ENCODE measurements around the gene HAGHL.

The HAGHL gene

DNA sequence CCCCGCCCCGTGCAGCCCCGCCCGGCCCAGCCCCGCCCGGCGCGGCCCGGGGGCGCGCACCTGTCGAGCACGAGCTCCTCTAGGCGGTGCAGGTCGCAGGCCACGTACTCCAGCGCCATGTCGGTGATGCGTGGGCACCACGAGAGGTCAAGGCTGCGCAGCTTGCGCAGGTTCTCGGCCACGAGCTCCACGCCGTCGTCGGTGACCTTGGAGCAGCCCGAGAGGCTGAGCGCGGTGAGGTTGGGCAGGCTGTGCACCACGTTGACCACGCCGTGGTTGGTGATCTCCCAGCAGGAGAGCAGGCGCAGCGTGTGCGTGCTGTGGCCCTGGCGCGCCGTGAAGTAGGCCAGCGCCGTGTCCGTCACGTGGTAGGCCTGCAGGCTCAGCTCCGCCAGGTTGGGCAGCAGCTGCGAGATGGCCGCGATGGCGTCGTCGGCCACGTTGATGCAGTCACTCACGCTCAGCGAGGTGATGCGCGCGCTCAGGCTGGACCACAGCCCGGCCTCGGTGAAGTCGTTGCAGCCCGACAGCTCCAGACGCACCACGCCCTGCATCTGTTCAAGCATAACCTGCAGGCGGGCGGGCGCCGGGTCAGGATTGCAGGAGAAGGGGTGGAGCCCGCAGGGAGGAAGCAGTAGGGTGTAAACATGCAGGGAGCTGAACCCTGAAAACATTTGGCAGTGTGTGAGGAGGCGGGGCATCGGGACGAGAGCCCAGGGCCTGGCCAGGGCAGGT, 31.4 kb upstream of the HAGHL start (continued):
- TF ChIP-seq, protein P1, sequence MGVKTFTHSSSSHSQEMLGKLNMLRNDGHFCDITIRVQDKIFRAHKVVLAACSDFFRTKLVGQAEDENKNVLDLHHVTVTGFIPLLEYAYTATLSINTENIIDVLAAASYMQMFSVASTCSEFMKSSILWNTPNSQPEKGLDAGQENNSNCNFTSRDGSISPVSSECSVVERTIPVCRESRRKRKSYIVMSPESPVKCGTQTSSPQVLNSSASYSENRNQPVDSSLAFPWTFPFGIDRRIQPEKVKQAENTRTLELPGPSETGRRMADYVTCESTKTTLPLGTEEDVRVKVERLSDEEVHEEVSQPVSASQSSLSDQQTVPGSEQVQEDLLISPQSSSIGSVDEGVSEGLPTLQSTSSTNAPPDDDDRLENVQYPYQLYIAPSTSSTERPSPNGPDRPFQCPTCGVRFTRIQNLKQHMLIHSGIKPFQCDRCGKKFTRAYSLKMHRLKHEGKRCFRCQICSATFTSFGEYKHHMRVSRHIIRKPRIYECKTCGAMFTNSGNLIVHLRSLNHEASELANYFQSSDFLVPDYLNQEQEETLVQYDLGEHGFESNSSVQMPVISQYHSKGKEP (tag by site-specific recombination; IDR thresholded peaks at IDR 0.05) = peak; percentile 95
- TF ChIP-seq ZNF302 (tag by site-specific recombination; IDR thresholded peaks at IDR 0.05; ENCODE audit: low read depth) (no peak), TCF7L2 (IDR thresholded peaks at IDR 0.05; ENCODE audit: borderline replicate concordance, low read depth, low read length) (no peak), ZIC2 (tag by site-specific recombination; IDR thresholded peaks at IDR 0.05) (peak; percentile 69), ZBTB17 (tag by site-specific recombination; IDR thresholded peaks at IDR 0.05) (peak; percentile 82), HOXD13 (CRISPR knock-in tag; IDR thresholded peaks at IDR 0.05; ENCODE audit: borderline replicate concordance) (no peak), KLF9 (tag by site-specific recombination; IDR thresholded peaks at IDR 0.05; ENCODE audit: low read depth) (peak; percentile 18; the same call in 1 of the 2 replicates), ZNF223 (tag by site-specific recombination; IDR thresholded peaks at IDR 0.05) (no peak), ZNF274 (IDR thresholded peaks at IDR 0.05; ENCODE audit: low read length) (no peak), ZNF274 (tag by site-specific recombination; IDR thresholded peaks at IDR 0.05; ENCODE audit: borderline replicate concordance) (no peak), SP2 (tag by site-specific recombination; IDR thresholded peaks at IDR 0.05) (peak; percentile 69), ZNF629 (tag by site-specific recombination; IDR thresholded peaks at IDR 0.05) (peak; percentile 48; the same call in 1 of the 2 replicates), ZNF600 (tag by site-specific recombination; IDR thresholded peaks at IDR 0.05) (peak; percentile 97), ZNF473 (tag by site-specific recombination; IDR thresholded peaks at IDR 0.05) (no peak)
- TF ChIP-seq, protein P2, sequence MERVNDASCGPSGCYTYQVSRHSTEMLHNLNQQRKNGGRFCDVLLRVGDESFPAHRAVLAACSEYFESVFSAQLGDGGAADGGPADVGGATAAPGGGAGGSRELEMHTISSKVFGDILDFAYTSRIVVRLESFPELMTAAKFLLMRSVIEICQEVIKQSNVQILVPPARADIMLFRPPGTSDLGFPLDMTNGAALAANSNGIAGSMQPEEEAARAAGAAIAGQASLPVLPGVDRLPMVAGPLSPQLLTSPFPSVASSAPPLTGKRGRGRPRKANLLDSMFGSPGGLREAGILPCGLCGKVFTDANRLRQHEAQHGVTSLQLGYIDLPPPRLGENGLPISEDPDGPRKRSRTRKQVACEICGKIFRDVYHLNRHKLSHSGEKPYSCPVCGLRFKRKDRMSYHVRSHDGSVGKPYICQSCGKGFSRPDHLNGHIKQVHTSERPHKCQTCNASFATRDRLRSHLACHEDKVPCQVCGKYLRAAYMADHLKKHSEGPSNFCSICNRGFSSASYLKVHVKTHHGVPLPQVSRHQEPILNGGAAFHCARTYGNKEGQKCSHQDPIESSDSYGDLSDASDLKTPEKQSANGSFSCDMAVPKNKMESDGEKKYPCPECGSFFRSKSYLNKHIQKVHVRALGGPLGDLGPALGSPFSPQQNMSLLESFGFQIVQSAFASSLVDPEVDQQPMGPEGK (tag by site-specific recombination; IDR thresholded peaks at IDR 0.05) = no peak
- TF ChIP-seq, protein P3, sequence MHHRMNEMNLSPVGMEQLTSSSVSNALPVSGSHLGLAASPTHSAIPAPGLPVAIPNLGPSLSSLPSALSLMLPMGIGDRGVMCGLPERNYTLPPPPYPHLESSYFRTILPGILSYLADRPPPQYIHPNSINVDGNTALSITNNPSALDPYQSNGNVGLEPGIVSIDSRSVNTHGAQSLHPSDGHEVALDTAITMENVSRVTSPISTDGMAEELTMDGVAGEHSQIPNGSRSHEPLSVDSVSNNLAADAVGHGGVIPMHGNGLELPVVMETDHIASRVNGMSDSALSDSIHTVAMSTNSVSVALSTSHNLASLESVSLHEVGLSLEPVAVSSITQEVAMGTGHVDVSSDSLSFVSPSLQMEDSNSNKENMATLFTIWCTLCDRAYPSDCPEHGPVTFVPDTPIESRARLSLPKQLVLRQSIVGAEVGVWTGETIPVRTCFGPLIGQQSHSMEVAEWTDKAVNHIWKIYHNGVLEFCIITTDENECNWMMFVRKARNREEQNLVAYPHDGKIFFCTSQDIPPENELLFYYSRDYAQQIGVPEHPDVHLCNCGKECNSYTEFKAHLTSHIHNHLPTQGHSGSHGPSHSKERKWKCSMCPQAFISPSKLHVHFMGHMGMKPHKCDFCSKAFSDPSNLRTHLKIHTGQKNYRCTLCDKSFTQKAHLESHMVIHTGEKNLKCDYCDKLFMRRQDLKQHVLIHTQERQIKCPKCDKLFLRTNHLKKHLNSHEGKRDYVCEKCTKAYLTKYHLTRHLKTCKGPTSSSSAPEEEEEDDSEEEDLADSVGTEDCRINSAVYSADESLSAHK (tag by site-specific recombination; IDR thresholded peaks at IDR 0.05) = no peak
- TF ChIP-seq, protein P4, sequence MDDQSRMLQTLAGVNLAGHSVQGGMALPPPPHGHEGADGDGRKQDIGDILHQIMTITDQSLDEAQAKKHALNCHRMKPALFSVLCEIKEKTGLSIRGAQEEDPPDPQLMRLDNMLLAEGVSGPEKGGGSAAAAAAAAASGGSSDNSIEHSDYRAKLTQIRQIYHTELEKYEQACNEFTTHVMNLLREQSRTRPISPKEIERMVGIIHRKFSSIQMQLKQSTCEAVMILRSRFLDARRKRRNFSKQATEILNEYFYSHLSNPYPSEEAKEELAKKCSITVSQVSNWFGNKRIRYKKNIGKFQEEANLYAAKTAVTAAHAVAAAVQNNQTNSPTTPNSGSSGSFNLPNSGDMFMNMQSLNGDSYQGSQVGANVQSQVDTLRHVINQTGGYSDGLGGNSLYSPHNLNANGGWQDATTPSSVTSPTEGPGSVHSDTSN (CRISPR knock-in tag; IDR thresholded peaks at IDR 0.05) = peak; percentile 77; the same call in 1 of the 2 replicates
- TF ChIP-seq, protein P5, sequence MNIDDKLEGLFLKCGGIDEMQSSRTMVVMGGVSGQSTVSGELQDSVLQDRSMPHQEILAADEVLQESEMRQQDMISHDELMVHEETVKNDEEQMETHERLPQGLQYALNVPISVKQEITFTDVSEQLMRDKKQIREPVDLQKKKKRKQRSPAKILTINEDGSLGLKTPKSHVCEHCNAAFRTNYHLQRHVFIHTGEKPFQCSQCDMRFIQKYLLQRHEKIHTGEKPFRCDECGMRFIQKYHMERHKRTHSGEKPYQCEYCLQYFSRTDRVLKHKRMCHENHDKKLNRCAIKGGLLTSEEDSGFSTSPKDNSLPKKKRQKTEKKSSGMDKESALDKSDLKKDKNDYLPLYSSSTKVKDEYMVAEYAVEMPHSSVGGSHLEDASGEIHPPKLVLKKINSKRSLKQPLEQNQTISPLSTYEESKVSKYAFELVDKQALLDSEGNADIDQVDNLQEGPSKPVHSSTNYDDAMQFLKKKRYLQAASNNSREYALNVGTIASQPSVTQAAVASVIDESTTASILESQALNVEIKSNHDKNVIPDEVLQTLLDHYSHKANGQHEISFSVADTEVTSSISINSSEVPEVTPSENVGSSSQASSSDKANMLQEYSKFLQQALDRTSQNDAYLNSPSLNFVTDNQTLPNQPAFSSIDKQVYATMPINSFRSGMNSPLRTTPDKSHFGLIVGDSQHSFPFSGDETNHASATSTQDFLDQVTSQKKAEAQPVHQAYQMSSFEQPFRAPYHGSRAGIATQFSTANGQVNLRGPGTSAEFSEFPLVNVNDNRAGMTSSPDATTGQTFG (tag by site-specific recombination; IDR thresholded peaks at IDR 0.05; ENCODE audit: borderline replicate concordance) = no peak
- TF ChIP-seq, protein P6, sequence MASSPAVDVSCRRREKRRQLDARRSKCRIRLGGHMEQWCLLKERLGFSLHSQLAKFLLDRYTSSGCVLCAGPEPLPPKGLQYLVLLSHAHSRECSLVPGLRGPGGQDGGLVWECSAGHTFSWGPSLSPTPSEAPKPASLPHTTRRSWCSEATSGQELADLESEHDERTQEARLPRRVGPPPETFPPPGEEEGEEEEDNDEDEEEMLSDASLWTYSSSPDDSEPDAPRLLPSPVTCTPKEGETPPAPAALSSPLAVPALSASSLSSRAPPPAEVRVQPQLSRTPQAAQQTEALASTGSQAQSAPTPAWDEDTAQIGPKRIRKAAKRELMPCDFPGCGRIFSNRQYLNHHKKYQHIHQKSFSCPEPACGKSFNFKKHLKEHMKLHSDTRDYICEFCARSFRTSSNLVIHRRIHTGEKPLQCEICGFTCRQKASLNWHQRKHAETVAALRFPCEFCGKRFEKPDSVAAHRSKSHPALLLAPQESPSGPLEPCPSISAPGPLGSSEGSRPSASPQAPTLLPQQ (tag by site-specific recombination; IDR thresholded peaks at IDR 0.05) = peak; percentile 37
- TF ChIP-seq, protein P7, sequence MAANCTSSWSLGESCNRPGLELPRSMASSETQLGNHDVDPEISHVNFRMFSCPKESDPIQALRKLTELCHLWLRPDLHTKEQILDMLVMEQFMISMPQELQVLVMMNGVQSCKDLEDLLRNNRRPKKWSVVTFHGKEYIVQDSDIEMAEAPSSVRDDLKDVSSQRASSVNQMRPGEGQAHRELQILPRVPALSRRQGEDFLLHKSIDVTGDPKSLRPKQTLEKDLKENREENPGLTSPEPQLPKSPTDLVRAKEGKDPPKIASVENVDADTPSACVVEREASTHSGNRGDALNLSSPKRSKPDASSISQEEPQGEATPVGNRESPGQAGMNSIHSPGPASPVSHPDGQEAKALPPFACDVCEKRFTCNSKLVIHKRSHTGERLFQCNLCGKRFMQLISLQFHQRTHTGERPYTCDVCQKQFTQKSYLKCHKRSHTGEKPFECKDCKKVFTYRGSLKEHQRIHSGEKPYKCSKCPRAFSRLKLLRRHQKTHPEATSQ (tag by site-specific recombination; IDR thresholded peaks at IDR 0.05) = 0 out of 2 replicates have a peak, but pooled peaks have one; percentile 40
- TF ChIP-seq, protein P8, sequence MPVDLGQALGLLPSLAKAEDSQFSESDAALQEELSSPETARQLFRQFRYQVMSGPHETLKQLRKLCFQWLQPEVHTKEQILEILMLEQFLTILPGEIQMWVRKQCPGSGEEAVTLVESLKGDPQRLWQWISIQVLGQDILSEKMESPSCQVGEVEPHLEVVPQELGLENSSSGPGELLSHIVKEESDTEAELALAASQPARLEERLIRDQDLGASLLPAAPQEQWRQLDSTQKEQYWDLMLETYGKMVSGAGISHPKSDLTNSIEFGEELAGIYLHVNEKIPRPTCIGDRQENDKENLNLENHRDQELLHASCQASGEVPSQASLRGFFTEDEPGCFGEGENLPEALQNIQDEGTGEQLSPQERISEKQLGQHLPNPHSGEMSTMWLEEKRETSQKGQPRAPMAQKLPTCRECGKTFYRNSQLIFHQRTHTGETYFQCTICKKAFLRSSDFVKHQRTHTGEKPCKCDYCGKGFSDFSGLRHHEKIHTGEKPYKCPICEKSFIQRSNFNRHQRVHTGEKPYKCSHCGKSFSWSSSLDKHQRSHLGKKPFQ (tag by site-specific recombination; IDR thresholded peaks at IDR 0.05) = no peak

Measured in HEK293 (cell line).